HG02798 (cell line): ENCODE data around the gene LEPROT.
"Not testable (repeated sequence)": the region's sequence is repeated elsewhere in the genome, so short reads cannot be mapped to it uniquely, and the experiment has no call there.

Experiments
- ATAC-seq: cut with Tn5 transposase; IDR thresholded peaks from one replicate; pipeline ENCODE4 v1.9.1; 2021; ENCODE audit warnings: mild to moderate bottlenecking; ENCODE audit not compliant: unreplicated experiment, poor library complexity

Gene LEPROT, protein sequence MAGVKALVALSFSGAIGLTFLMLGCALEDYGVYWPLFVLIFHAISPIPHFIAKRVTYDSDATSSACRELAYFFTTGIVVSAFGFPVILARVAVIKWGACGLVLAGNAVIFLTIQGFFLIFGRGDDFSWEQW

DNA sequence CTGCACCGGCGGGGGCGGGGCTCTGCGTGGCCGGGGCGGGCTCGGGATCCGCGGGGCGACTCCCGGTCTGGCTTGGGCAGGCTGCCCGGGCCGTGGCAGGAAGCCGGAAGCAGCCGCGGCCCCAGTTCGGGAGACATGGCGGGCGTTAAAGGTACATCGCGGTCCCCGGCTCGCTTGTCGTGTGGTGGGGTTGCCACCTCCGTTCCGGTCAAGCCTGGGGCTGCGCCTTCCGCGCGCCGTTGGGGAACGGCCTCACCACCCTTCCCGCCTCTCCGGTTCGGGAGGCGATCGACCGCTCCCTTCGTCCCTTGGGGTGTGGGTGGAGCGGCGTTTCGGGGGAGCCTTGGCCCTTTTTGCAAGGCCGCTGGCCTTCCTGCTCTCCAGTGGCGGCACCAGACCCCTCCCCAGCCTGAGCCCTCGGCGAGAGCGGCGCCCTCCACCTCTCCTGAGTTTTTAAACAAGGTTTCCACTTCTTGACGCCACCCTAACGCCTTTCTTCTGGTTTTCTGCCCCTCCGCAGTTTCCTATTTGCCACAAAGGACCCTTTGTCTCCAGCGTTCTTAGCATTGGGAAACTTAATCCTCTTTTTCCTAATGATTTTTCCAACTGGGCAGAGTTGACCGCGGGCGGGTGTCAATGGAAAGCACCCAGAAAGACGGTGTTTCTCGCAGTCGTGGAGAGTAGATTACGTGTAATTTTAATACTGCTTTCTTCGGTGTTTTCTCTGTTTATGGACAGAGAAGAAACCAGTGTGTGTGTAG lies at the start of gene LEPROT, which contains the start of gene LEPR:
TSS of gene LEPROT (plus strand) at position 79 of the 761 bp plus-strand sequence. CDS start at position 136, 57 bp downstream.
TSS of gene LEPR (plus strand) at position 79 of the 761 bp plus-strand sequence. CDS start 144,898 bp downstream, outside the sequence.
- peak; percentile 66 for ATAC-seq

DNA sequence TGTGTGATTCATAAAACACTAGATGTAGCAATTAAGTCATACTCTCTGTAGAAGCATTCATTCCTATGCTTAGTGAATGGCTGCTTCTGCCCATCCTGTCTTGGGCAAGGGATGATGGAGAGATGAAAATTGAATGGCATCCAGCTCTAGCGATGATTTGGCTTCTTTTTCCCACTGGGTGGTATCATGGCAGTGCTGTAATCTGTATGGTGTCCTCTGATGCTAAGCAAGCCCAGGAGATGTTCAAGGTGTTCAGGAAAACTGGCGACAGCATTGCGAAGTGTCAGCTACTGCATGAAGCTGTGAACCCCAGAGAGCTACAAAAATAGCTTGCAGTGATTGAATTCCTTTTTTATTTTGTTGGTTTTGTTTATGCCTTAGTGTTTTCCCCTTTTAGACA lies 48.9 kb upstream of the LEPROT start:
- ATAC-seq, result no peak

- no peak for ATAC-seq
Observed at GRCh38 chr1:65372557-65372956, 47.9 kb upstream of the LEPROT start.

DNA sequence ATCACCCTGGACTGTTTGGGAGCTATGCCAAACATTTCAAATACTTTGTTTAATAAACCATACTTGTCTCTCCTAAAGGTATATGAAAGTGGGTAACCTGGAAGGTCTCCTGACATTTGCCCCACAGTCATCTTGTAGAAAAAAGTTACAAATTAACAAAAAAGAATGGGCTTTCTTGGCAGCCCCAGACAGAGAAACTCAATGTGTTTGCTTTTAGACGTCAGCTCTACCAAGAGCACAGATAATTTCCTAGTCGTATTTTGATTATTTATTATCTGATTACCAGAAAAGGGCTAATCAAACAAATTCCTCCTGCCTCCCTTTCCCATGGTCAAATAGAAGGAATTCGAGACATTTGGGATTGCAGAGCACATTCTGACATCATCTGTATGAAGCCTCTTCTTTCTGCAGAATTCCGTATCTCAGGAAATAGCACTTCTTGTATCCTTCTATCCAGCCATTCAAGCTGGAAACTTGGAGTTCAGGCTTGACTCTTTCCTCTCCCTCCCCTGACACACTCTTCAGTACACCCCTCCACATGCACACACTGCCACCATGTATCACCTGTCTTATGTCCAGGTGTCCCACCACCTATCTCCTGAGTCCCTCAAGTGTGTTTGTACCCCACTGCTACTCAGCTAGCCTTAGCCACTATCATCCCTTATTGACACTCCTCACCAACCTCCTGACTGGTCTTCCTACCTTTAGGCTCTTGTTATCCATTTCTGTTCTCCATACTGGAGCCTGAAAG lies 42.8 kb upstream of the LEPROT start:
- ATAC-seq, result no peak

DNA sequence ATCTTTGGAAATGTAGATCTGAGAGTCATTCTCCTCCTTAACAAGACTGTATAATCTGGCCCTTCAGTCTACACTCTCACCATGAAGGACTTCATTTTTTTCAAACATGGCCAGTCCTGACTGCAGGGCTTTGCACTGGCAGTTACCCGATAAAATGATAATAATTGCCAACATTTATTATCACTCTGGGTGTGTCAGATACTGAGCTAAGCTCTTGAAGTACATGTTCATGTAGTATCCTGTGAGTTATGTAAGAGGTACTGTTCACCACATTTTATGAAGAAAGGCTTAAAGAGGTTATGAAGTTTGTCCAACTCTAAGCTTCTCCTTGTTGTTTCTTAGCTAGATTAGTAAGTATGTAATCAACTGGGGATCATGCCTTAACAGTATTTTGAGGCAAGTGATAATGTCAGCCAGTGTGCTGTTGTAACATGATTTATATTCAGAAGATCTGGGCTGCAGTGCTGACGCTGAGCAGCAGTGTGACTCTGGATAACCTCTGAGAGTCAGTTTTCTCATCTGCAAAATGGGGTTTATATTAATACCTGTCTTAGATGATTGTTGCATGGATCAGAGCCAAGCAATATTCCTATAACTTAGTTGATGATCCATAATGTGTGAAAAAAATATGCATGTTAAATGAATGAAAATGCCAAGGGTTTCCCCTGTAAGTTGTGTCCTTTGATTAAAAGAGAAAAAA lies 42.1 kb upstream of the LEPROT start:
- ATAC-seq, result no peak

GRCh38 chr1:65384426-65384825 lies 36.0 kb upstream of the LEPROT start:
- not testable (repeated sequence) for ATAC-seq

GRCh38 chr1:65386439-65386838 lies 34.0 kb upstream of the LEPROT start:
- no peak for ATAC-seq

DNA sequence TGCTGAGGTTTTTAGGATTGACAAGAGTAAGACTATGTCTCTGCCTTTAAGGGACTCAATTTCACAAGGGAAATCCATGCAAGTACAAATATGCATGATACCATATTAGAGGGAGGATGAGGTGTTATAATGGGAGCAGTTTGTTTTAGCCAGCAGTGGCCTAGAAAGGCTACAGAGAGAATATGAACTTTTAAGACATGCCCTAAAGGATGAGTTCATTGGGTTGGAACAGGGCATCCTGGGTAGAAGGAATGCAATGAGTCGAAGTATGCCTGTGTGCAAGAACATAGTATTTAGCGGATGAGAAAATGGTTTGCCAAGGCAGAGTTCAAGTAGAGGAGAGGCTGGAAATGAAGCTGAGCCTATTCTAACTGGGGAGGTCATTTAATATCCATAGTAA lies 32.6 kb upstream of the LEPROT start:
- ATAC-seq, result no peak

DNA sequence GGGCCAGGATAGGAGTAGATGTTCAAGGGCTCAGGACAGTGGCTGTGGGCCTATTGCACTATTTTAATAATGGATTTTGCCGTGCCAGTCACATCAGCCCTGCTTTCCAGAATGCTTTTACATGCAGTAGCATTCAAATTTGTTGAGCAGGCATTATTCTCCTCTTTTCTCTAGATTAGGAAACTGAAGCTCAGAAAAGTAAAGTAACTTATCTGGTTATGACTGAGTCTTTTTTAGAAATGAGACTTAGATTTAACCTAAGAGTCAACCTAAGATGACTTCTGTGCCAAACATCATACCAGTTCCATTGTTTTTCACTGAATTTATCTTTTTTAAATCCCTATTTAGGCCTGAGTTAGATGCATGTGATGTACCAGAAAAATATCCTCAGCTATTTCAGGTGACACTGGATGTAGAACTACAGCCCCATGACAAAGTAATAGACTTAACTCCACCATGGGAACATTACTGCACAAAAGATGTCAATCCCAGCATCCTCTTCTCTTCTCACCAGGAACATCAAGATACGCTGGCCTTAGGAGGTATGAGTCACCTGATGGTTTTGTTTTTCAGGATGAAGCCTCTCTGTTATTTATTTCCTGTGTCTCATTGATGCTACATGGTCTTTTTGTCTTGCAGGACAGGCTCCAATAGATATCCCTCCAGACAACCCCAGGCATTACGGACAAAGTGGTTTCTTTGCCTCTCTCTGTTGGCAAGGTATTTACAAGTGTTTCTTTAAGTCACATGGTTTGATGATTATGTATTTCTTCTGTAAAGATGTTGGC lies 31.4 kb upstream of the LEPROT start:
- no peak for ATAC-seq

DNA sequence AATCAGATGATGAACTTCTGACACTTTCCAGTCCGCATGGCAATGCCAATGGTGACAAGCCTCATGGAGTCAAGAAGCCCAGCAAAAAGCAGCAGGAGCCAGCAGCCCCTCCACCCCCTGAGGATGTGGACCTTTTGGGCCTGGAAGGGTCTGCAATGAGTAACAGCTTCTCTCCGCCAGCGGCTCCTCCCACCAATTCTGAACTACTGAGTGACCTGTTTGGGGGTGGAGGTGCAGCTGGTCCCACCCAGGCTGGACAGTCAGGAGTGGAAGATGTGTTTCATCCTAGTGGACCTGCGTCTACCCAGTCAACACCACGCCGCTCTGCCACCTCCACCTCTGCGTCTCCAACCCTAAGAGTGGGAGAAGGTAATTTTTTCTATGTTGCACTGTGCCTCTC lies 28.0 kb upstream of the LEPROT start:
- no peak for ATAC-seq

- ATAC-seq, result peak; percentile 93
Observed at GRCh38 chr1:65393347-65393746, 27.1 kb upstream of the LEPROT start.

- ATAC-seq, result no peak
Observed at GRCh38 chr1:65393928-65394327, 26.5 kb upstream of the LEPROT start.

DNA sequence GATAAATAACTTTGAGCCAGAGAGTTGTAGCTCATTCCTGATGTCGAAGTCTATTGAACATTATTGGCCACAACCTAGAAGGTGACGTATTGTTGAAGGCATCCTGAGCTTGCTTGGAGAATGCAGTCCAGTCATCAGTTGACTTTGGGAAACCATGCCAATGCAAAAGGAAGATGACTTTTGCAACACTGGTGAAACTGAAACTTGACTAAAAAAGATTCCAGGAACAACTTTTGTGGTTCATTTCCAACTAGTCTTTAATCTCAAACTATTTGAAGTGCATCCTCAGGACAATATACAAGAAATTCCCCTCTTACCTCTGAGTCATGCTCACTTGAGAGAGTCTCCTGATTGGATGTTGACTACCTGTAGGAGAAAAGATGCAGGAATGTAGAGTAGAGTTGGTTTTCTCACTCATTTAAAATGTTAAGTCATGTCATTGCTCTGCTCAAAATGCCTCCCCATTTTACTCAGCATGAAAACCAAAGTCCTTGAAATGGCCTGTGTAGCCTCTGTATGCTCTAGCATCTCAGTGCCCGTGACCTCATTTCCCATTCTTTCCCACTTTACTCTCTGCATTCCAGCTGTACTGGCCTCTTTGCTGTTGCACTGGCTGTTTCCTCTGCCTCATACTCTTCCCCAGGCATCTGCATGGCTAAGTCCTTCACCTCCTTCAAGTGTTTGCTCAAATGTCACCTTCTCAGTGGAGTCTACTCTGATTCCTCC lies 24.4 kb upstream of the LEPROT start:
- no peak for ATAC-seq

DNA sequence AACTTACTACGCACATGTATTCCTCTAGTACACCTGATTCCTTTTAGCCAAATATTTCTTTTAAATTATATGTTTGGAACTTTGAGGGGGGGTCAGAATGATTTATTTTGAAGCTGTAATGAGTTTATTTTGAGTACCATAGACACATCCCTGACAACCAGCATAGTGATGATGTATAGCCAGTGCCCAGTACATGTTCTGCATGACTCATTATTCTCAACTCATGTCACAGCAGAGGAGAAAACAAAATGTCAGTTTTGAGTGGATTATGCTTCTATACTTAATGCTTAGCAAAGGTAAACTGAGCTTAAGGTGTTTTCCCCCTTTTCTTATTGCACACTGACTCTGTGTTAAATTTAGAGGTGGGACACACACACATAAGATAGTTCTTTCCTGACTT lies 22.4 kb upstream of the LEPROT start:
- no peak for ATAC-seq

DNA sequence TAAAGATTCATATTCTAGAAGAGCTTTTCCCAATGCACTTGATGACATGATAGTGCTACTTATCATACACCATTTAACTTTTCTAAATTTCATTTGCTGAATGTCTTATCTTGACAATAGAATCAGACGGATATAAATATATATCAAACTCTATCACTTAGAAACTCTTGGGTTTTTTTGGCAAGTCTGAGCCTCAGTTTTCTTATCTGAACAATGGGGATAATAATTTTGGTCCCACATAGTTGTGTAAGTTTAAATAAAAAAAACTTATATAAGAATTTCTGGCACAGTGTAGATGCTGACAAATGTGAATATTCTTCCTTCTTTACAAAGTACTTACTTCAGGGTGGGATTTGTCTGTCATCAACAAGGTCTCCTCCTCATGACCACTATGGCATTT lies 21.5 kb upstream of the LEPROT start:
- ATAC-seq, result no peak

- no peak for ATAC-seq
Observed at GRCh38 chr1:65401612-65402011, 18.9 kb upstream of the LEPROT start.

DNA sequence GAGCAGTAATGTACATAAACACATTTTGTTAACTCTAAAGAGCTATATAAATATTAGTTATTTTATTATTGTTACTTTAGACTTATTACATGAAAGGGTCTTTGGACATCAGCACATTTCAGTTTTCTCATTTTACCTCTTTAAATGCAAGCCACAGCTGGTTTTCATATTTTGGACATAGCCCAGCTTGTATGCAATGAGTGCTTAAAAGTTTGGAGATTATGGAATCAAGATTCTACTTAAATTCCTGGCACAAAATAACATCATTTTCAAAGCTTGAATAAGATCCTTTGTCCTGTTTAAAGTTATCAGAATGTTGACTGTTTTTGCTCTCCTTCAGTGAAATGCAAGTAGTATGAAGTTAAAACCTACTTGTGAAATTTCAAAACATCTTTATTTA lies 15.5 kb upstream of the LEPROT start:
- no peak for ATAC-seq

DNA sequence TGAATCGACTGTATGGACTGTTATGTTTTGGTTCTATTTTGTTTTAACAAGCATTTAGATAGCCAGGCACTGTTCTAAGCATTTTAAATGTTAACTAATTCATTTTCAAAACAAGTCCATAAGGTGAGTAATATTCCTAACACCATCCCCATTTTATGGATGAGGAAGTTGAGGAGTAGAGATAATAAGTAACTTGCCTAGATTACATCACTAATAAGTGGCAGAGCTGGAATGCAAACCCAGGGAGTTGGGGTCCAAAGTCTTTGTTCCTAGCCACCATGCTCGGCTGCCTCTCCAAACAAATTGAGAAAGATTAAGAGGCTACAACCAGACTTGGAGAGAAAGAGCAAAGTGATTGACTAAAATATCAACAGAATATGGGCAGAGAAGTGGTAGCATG lies 12.6 kb upstream of the LEPROT start:
- no peak for ATAC-seq

GRCh38 chr1:65409314-65409713 lies 11.2 kb upstream of the LEPROT start:
- no peak for ATAC-seq
